KBM-7 (cell line): ENCODE data around the gene NPHP1.
"Not testable (repeated sequence)": the region's sequence is repeated elsewhere in the genome, so short reads cannot be mapped to it uniquely, and the experiment has no call there.

Source experiments
- DNase-seq: peaks from one replicate; pipeline ENCODE4 v3.0.0-alpha.2; 2015
- in situ Hi-C: fragments of 300-500 bp; cut with MboI; formaldehyde crosslinking; loops from 2 replicates; pipeline ENCODE4 v1.14.3; 2020; ENCODE audit warnings: low sequenced_read_pairs, low pct_unique_long_range_greater_than_20kb, mixed read lengths

Gene NPHP1

DNA sequence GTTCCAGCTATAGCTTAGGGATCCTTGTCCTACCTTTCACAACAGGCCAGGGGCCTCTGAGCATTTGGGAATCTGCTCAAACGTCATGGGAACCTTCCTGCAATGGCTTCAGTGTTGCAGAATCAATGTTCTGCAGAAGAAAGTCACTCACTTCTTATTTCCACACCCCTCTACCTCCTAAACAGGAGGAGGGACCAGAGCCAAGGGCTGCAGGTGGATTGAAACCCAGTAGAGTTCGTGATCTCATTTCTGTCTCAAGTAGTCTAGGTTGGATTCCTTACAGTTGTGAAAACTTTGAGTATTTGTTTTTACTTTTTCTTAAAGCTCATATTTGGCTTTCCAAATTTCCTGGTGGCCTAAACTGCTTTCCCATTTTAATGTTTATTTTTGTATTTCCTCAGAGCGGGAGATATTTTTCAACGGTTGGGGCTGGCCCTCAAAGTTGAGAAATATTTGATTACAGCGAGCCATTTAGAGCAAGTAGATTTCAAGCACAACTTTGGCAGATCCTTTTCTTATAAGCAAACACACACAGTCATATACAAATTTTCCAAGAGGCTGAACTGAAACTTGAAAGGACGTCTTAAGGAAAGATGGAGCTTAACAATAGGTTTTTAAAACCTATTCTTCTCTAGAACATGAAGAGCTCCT lies 109.8 kb downstream of the NPHP1 start:
- DNase-seq, in situ Hi-C loops: not testable (repeated sequence)

DNA sequence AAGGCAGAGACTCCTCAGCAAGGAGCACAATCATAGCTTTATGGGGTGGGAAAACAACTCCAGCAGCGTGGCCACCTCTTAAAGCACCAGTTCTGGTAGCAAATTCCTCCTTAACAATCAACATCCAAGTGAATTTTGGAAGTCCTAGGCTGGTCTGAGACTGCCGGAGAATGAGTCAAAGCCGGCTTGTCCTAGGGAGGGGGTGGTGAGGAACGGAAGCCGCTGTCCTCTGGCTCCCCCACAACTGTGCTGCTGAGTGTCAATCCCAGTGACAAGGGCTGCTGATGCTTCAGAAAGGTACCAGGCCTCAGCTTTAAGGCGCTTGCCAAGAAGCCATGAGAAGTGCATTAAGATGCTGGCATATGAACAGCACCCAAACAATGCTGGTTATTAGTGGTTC lies 110.9 kb downstream of the NPHP1 start:
- DNase-seq, in situ Hi-C loops: not testable (repeated sequence)

- in situ Hi-C loops, DNase-seq: not testable (repeated sequence)
Observed at GRCh38 chr2:110090164-110090563, 114.6 kb downstream of the NPHP1 start.

- in situ Hi-C loops, DNase-seq: not testable (repeated sequence)
Observed at GRCh38 chr2:110083757-110084156, 121.1 kb downstream of the NPHP1 start.

DNA sequence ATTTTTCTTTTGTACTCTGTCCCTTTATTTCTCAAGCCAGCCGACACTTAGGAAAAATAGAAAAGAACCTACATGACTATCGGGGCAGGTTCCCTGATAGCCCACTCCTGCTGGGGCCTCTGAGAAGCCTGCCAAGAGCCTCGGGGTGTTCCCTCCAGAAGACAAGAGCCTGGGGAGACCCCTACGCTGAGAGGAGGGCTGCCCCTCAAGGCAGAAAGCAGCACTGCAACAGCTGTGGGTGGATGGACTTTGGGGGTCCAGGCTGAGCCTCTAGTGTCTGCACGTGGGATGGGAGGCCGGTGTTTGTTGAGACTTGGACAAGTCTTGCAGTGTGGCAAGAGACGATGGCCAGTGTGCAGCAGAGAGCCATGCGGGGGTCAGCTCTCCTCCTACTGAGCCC lies 121.7 kb downstream of the NPHP1 start:
- in situ Hi-C loops, DNase-seq: not testable (repeated sequence)

GRCh38 chr2:110078104-110078503 lies 126.7 kb downstream of the NPHP1 start:
- DNase-seq, in situ Hi-C loops: not testable (repeated sequence)

- in situ Hi-C loops, DNase-seq: not testable (repeated sequence)
Observed at GRCh38 chr2:110075896-110076295, 128.9 kb downstream of the NPHP1 start.
